Stromal cell of bone marrow (primary cell): Measurements from ENCODE around the gene TARS3.

Experiments
- DNase-seq: peaks from one replicate; pipeline ENCODE4 v3.0.0-alpha.2; 2012; ENCODE audit warnings: low read depth

The TARS3 gene

DNA sequence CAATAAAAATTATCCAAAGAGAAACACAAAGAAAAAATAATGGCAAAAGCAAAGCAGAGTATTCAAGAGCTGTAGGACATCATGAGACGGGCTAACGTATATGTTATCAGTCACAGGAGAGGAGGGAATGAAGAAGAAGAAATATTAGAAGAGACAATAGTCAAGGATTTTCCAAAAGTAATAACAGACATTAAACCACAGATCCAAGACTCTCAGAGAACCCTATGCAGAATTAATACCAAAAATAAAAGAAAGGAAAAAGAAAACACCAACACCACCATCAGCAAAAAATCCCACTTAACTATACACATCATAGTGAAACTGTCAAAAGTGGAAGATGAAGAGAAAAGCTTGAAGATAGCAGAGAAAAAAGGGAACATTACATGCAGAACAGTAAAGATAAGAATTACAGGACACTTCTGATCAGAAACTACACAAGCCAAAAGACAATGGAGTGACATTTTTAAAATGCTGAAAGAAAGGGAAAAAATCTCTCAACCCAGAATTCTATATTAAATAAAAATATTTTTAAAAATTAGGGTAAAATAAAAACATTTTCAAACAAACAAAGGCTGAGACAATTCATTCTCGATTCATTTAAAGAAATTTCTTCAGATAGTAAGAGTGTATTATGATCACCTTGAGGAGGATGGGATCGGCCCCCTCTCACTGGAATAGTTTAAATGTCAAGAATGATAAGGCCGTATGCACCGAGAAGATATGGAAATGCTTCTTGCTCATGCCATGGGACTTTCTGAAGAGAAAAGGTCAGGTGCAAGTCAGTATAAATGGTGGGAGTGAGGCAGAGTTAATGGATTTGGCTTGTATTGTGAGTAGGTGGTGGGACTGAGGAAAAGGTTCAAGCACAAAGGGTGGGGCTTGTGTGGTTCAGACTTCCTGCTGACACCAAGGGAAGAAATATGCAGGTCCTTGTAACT lies 100.6 kb downstream of the TARS3 start:
- no peak for DNase-seq

GRCh38 chr15:101621961-101622360 lies 102.3 kb downstream of the TARS3 start:
- DNase-seq: no peak

DNA sequence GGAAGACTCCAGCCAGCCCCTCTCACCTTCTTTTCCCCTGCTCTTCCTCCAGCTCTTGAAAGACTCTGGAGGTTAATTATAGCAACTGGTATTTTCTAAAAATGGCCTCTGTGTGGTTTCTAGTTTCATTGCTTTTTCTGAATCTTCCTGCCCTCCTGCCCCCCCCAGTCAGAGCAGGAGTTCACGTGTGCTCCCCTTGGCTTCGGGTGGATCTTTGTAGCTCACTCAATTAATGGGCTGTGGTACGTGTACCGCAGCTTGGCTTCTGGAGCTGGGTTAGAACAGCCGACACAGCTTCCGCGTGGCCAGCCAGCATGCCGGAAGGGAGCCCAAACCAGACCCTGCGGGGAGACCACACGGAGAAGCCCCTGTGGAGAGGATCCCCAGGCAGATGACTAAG lies 103.6 kb downstream of the TARS3 start:
- DNase-seq: no peak

GRCh38 chr15:101619615-101619865 lies 104.7 kb downstream of the TARS3 start:
- DNase-seq: no peak

- DNase-seq: no peak
These were observed 105.2 kb downstream of the TARS3 start for GRCh38 chr15:101618851-101619614.

DNA sequence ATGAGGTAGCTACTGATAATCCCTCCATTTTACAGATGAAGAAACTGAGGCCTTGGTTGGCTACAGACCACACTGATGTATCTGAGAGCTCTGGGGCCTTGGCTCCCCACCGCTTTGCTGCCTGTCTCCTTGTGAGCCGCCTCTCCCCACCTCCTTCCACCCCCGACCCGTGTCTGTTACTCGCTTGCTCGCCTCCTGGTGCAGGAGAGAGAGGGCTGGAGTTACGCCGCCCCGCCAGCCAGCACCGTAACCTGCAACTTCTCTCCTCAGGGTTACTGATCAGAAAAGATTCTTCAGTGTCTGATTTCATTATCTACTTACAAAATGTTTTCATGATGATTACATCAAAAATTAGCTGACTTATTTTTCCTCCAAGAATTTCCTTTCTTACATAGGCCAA lies 106.2 kb downstream of the TARS3 start:
- no peak for DNase-seq

DNA sequence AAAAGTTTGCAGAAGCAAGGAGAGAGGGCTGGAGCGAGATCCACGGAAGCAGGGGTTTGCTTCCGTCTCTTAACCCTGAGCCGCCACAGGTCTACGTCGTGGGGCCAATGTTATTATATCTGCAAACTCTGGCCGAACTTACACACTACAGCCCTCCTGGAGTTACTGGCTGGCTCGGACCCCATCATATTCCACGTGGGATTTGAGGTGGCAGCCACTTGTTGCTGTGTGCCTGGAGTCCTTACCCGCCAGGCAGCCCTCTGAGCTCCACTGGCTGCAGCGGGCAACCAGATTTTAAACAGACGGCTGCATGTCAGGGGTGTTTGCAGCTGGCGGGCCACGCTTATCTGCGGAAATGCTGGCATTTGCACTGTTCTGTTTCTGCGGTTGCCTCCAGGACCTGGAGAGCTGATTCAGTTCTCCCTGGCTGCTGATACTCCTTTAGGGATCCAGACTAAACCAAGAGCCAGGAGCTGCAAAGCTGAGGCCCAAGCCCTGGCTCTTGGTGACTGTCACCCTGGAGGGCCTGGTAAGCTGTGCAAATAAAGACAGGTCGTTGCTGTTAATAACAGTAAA lies 106.8 kb downstream of the TARS3 start:
- no peak for DNase-seq

- DNase-seq: peak; percentile 47
These were observed 108.1 kb downstream of the TARS3 start for GRCh38 chr15:101615986-101616848.

DNA sequence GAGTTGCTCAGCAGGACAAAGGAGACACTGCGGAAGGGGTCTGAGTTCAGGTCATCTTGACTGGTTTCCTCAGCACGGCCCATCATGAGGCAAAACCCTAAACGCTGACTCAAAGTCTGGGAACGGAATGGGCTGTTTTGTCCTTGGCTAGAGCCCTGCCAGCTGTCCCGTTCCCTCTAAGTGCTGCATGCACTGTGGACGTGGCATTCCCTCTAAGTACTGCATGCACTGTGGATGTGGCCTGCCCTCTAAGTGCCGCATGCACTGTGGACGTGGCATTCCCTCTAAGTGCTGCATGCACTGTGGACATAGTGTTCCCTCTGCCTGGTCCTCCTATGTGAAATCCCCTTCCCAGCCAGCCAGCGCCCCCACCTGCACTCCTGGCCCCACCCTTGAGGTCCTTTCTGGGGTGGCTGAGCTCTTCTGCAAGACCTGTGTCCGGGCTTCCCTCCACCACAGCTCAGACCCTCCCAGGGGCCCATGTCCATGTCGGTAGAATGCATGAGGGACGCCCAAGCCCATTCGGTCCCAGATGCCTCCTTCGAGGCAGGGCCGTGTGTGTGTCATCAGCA lies 108.8 kb downstream of the TARS3 start:
- DNase-seq: no peak

DNA sequence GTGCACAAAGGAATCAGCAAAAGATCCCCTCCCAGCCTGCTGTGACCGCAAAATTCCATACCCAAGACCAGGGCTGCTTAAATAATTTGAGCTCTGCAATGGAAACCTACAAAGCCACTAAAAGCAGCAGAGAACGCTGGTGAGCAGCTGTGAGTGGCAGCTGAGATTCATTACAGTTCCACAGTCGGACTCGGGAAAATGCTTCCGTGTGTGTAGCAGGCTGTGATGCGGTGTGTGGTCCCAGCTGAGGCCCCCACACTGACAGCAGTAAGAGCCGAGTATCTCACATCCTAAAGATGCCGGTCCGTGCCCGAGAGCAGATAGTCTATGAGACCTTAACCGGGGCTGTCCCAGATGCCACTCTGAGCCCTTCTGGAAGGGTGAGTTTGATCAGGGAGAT lies 109.5 kb downstream of the TARS3 start:
- no peak for DNase-seq

DNA sequence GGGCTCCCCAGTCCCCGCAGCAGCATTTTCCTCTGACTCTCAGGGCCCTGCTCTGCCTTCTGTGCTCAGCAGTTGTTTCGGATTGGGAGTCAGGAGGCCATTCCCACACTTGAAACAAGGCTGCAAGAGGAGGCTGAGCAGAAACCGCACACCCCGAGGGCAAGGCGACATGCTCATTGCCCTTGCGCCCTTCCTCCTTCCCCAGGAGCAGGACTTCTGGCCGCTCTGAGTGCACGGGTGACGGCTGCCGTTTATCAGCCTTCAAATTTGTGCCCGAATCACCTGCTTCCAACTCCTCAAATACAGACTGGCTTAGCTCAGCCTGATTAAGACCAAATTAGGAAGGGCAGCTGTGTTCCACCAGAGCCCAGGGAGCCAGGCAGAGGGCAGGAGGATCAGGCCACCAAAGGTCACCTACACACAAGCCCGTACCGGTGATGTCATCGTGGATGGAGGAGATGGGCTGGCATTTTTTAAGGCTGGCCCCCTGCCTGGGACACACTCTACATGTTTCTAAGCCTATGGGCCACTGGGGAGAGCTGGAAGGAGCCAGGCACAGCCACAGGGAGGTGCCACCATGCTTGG lies 110.2 kb downstream of the TARS3 start:
- no peak for DNase-seq

DNA sequence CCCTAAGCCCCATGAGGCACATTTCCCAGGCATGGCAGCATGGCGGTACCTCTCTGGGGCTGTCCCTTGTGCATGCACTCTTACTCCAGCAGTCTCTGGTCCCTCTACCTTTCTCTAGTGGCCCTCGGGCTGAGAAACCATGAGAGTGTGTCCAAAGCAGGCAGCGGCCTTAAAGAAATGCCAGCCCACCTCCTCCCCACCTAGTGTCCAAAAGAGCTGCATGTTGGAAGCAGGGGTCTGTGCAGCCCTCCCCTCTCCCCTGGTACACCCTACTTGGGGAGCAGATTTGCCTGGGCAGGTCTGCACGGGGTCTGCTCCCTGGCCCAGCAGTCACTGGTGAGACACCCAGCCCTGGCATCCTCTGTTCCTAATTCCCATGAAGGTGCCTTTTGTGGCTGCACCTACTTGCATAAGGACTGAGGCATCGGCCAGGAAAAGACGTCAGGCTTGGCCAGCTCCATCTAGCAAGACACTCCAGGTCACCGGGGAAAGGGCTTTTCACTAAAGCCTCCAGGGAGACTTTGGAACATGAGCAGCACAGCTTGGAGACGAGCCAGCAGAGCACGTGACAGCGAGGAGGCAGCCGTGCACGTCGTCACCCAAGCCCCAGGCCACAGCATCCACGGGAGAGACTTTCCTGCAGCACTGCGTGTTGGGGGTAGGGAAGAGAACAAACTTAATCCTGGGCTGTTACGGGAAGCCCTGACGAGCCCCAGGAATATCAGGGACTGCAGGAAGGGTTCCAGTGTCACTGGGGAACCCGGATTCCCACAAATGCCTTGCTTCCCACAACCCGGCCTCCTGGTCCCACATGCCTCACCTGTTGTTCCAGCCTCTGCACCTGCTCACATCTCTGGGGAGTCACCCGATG lies 110.9 kb downstream of the TARS3 start:
- no peak for DNase-seq

DNA sequence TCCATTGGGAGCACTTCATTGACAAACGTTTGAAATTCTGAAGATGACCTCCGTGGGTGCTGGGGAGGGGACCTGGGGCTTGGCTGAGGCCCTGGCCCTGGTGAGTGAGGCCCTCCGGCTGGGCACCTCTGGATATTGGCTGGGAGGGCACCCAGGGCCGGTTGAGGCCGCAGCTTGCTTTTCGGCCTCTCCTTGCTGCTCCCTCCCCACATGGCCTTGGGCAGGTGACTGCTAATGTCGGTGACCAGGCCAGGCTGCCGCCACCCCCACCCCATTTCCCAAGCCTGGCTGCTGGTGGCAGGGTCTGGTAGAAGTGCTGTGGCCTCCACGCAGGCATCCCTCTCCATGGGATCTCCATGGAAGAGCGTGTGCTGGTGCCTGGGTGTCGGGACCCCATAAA lies 111.6 kb downstream of the TARS3 start:
- no peak for DNase-seq

GRCh38 chr15:101611580-101612299 lies 112.5 kb downstream of the TARS3 start:
- DNase-seq: no peak

- DNase-seq: no peak
These were observed 113.3 kb downstream of the TARS3 start for GRCh38 chr15:101611007-101611406.

DNA sequence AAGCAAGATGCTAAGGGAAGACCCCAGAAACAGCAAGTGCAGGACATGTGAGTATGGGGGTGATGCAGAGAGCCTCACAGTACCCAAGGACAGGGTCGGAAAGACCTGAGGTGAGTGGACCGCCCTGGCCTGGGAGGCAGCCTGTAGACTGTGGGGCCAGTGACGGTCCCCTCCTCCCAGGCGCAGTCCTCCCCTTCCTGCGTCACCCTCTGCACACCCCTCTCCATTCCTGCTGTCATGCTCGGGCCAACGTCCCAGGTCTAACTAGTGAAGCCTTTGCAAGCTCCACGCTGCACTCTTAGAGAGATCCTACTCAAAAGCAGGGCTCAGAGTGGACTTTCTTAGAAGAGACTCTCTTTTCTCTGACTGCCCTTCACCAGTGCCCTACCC lies 113.7 kb downstream of the TARS3 start:
- no peak for DNase-seq

DNA sequence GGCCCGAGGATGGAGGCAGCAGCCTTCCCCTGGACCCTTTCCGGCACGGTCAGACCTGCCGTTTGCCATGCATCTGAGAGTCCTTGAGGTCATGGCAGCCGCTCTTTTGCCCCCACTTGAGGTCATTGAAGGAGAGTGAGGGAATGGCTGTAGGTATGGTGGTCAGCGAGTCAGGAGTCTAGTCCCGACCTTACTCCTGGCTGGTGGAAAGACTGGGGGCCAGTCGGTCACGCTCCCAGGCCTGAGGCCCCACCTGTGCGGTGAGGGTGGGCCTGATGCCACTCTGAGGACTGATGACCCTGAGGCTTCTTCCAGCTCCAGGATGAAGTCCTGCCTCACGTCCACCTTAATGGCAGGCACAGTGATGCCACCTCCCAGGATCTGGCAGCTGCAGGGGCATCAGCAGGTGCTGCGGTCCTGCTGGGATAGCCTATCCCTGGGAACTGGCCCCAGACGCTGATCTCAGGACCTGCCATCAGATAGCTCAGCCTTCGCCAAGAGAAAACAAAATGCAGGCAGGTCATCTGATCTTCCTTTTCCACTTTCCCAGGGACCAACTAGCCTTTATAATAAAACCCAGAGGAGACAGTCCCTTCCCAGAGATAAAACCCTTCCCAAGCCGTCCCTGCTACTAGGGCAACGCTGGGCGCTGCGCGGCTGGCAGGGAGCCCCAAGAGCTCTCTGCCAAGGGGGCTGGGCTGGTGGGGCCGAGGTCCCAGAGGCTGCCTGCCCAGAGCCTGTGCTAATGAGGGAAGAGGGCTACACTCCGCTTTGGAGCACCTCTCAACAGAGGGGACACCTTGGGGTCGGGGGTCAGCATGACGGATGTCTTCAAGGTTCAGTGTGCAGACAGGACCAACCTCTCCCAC lies 114.3 kb downstream of the TARS3 start:
- no peak for DNase-seq

DNA sequence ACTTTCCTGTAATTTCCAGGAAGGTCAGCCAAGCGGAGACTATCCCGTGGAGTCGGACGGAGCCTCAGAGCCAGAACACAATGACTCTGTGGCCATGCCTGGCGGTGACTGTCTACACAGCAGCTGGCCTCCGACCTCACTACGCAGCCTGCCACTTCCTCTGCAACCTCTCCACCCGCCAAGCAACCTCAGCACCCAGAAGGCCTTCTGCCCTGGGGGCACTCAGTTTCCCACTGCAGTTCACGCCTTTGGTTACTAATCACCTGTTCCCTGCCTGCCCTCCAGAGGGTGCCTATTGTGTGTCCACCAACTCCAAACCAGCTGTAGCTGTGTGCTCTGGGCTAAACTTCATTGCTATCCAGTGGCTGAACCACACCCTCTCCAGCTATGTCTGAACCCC lies 116.1 kb downstream of the TARS3 start:
- no peak for DNase-seq

DNA sequence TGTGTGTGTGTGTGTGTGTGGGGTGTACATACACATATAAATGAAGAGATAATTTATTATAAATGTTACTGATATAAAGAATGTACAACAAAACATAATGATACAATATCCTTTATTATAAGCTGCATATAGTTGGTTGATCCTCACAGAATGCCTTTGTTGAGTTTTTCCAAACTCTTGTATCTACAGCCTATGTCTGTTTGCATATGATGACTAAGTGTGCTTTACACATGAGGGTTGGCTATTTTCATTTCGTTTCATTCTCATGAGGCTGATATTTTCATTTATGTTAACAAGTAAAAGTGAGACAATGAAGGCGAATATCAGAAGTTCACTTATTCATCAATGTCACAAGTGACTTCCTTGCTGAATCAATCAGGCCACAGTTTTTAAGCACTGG lies 117.2 kb downstream of the TARS3 start:
- DNase-seq: no peak
